ENCODE data around the gene ANXA2R.

ANXA2R gene

GRCh38 chr5:43046474-43046873 is 6.4 kb upstream of the ANXA2R start:
- no peak overlapping the region for H3K4me3 ChIP-seq (ENCODE audit: low read depth, low read length)
- no peak for TF ChIP-seq CTCF (conservative IDR thresholded peaks at IDR 0.05; ENCODE audit: low read depth, low read length)
- DNase-seq (ENCODE audit: low read depth), result no peak

GRCh38 chr5:43045236-43045635 is 5.1 kb upstream of the ANXA2R start:
- no peak overlapping the region for H3K4me3 ChIP-seq (ENCODE audit: low read depth, low read length)
- TF ChIP-seq CTCF (conservative IDR thresholded peaks at IDR 0.05; ENCODE audit: low read depth, low read length), result no peak
- no peak for DNase-seq (ENCODE audit: low read depth)

GRCh38 chr5:43044181-43044914 is 4.2 kb upstream of the ANXA2R start:
- peak; percentile 54 for DNase-seq (ENCODE audit: low read depth)
- H3K4me3 ChIP-seq (ENCODE audit: low read depth, low read length), result peak overlapping the region; percentile 59
- TF ChIP-seq CTCF (conservative IDR thresholded peaks at IDR 0.05; ENCODE audit: low read depth, low read length), result no peak

GRCh38 chr5:43043400-43043756 is 3.3 kb upstream of the ANXA2R start:
- no peak for TF ChIP-seq CTCF (conservative IDR thresholded peaks at IDR 0.05; ENCODE audit: low read depth, low read length)
- DNase-seq (ENCODE audit: low read depth), result no peak
- H3K4me3 ChIP-seq (ENCODE audit: low read depth, low read length), result peak overlapping the region; percentile 81

GRCh38 chr5:43042626-43043399 is 2.7 kb upstream of the ANXA2R start:
- DNase-seq (ENCODE audit: low read depth), result peak; percentile 70
- TF ChIP-seq CTCF (conservative IDR thresholded peaks at IDR 0.05; ENCODE audit: low read depth, low read length), result peak; percentile 44
- peak overlapping the region; percentile 81 for H3K4me3 ChIP-seq (ENCODE audit: low read depth, low read length)

GRCh38 chr5:43042176-43042625 is 2.1 kb upstream of the ANXA2R start:
- H3K4me3 ChIP-seq (ENCODE audit: low read depth, low read length), result peak overlapping the region; percentile 81
- peak; percentile 40 for TF ChIP-seq CTCF (conservative IDR thresholded peaks at IDR 0.05; ENCODE audit: low read depth, low read length)
- peak; percentile 74 for DNase-seq (ENCODE audit: low read depth)

Data from choroid plexus epithelial cell (primary cell).